HepG2 (cell line): ENCODE measurements around the gene ARHGAP29. TPM values are rescaled to one million over a fixed set of nuclear protein-coding genes. Genes with fewer than 3 reads are reported as not detected.

Experiments
- ATAC-seq: fragments of 200-7000 bp; cut with Tn5 transposase; 3 replicates; pipeline ENCODE4 v1.9.1; 2020; ENCODE audit warnings: mild to moderate bottlenecking, moderate library complexity
- BruUV-seq: library from RNA; stranded (reverse); fragments of 400-500 nt; replicated peaks from 2 replicates; lab custom pipeline; 2021; lab: Mats Ljungman, UMichigan
- CTCF ChIA-PET: fragments of 300-600 bp; formaldehyde crosslinking; extraction: SDS; loops from one replicate; lab custom pipeline; 2021; ENCODE audit warnings: low total read pairs, inconsistent platforms, low intra/inter-chr PET ratio; lab: Yijun Ruan, JAX
- POLR2A ChIA-PET: fragments of 350-600 bp; sonication (Branson Sonifier 250); formaldehyde crosslinking; loops from one replicate; lab custom pipeline; 2020; ENCODE audit warnings: antibody characterized with exemption, inconsistent platforms; lab: Yijun Ruan, JAX
- DNase-seq: peaks from one replicate; pipeline ENCODE4 v3.0.0-alpha.2; 2015; ENCODE audit warnings: low spot score
- FAIRE-seq: peaks from 3 replicates; lab custom pipeline; 2011; peaks lifted over from hg19 to GRCh38; lab: Jason Lieb, UNC
- H2AFZ ChIP-seq: one replicate; pipeline ENCODE4 v1.6.1; 2011; ENCODE audit warnings: low read length, inconsistent platforms
- H3K27ac ChIP-seq: fragments of 300-600 bp; 3 replicates; pipeline ENCODE4 v1.8.0; 2011; ENCODE audit warnings: mixed run types, mild to moderate bottlenecking, mixed read lengths, low read length, inconsistent platforms; ENCODE audit not compliant: insufficient read depth; ENCODE audit errors: extremely low read length
- H3K27me3 ChIP-seq, 2 experiments: fragments of 200-600 bp in 1 of 2; 2 replicates in 1 of 2; 3 replicates in 1 of 2; pipeline versions ENCODE4 v1.6.0 to v1.8.0; 2011; ENCODE audit warnings: low read length in 2 of 2, mild to moderate bottlenecking in 2 of 2, moderate library complexity in 2 of 2, inconsistent platforms in 1 of 2; ENCODE audit not compliant: insufficient read depth in 2 of 2, control insufficient read depth in 1 of 2
- H3K36me3 ChIP-seq, 2 experiments: fragments of 200-600 bp in 1 of 2; replicated peaks in 1 of 2; 2 replicates in 1 of 2; 3 replicates in 1 of 2; pipeline versions ENCODE4 v1.5.1 to v1.8.0; 2011; ENCODE audit warnings: low read length in 2 of 2, inconsistent platforms in 1 of 2; ENCODE audit not compliant: insufficient read depth in 2 of 2, control insufficient read depth in 1 of 2
- H3K4me1 ChIP-seq: 2 replicates; pipeline ENCODE4 v1.5.1; 2012; ENCODE audit warnings: low read length, inconsistent platforms; ENCODE audit not compliant: insufficient read depth
- H3K4me2 ChIP-seq: 2 replicates; pipeline ENCODE4 v1.6.0; 2011; ENCODE audit warnings: low read depth, low read length, inconsistent platforms
- H3K4me3 ChIP-seq, 3 experiments: fragments of 200-600 bp in 1 of 3; sonication (generic), shearing (Covaris generic) in 1 of 3; replicated peaks in 1 of 3; 2 replicates each; pipeline ENCODE4 v1.5.1; 2011 to 2016; ENCODE audit warnings: low read length in 3 of 3, inconsistent platforms in 2 of 3, low read depth in 2 of 3, mild to moderate bottlenecking in 2 of 3, control low read depth in 1 of 3, mixed read lengths in 1 of 3; ENCODE audit not compliant: insufficient read depth in 1 of 3
- H3K79me2 ChIP-seq: one replicate; pipeline ENCODE4 v1.6.1; 2011; ENCODE audit warnings: low read length, inconsistent platforms; ENCODE audit not compliant: insufficient read depth
- H3K9ac ChIP-seq: 2 replicates; pipeline ENCODE4 v1.6.0; 2011; ENCODE audit warnings: mild to moderate bottlenecking, low read depth, low read length, inconsistent platforms; ENCODE audit not compliant: insufficient read depth
- H3K9me3 ChIP-seq: 2 replicates; pipeline ENCODE4 v1.5.1; 2012; ENCODE audit warnings: mild to moderate bottlenecking, low read length
- H4K20me1 ChIP-seq: 2 replicates; pipeline ENCODE4 v1.6.0; 2011; ENCODE audit warnings: inconsistent platforms, mild to moderate bottlenecking, low read length, moderate library complexity; ENCODE audit not compliant: insufficient read depth
- CBX5 ChIP-seq: sonication (generic); formaldehyde crosslinking; IDR thresholded peaks from 2 replicates; pipeline ENCODE4 v1.4.0; 2020; ENCODE audit warnings: missing genetic modification reagents, borderline replicate concordance
- FOSL1 ChIP-seq: sonication (generic); formaldehyde crosslinking; IDR thresholded peaks from 2 replicates; pipeline ENCODE4 v1.9.0; 2021; ENCODE audit warnings: missing genetic modification reagents, borderline replicate concordance
- RERE ChIP-seq: IDR thresholded peaks from 2 replicates; pipeline ENCODE4 v1.6.1; 2016; ENCODE audit warnings: low read depth, missing genetic modification reagents, missing compliant biosample characterization
- RNF219 ChIP-seq: sonication (generic); formaldehyde crosslinking; IDR thresholded peaks from 2 replicates; pipeline ENCODE4 v1.5.0; 2020; ENCODE audit warnings: mild to moderate bottlenecking, missing genetic modification reagents
- ZEB1 ChIP-seq: IDR thresholded peaks from 2 replicates; pipeline ENCODE4 v1.6.1; 2012; ENCODE audit warnings: mild to moderate bottlenecking, low read depth, inconsistent platforms; ENCODE audit not compliant: insufficient replicate concordance
- ZNF646 ChIP-seq: sonication (generic); formaldehyde crosslinking; IDR thresholded peaks from 2 replicates; pipeline ENCODE4 v1.9.0; 2021; ENCODE audit warnings: mild to moderate bottlenecking, missing genetic modification reagents
- ZNF883 ChIP-seq: sonication (generic); formaldehyde crosslinking; IDR thresholded peaks from 2 replicates; pipeline ENCODE4 v1.5.1; 2020; ENCODE audit warnings: mild to moderate bottlenecking, missing genetic modification reagents; ENCODE audit errors: not compliant biosample characterization
- WGBS: methylation state at CpG from one replicate; pipeline ENCODE4 v1.1.6; 2017; ENCODE audit warnings: low lambda C conversion rate; 5-methylcytosine and 5-hydroxymethylcytosine counted together
- in situ Hi-C: cut with HindIII; loops from 2 replicates; pipeline ENCODE4 v1.10.0; 2017; ENCODE audit warnings: low pct_unique_long_range_greater_than_20kb; ENCODE audit not compliant: extremely low pct_ligation_motif_present
- intact Hi-C: fragments of 100-400 bp; cut with micrococcal nuclease; formaldehyde crosslinking; loops from one replicate; pipeline ENCODE4 v1.10.0; 2022; ENCODE audit not compliant: unreplicated experiment
- polyA plus RNA-seq, 8 experiments: library from polyadenylated mRNA; depleted of rRNA in 3 of 8; stranded (reverse) in 7 of 8; unstranded in 1 of 8; fragments of >200 nt; fragmentation: Illumina TruSeq in 4 of 8; extraction: Trizol in 4 of 8; gene quantifications; 2 replicates each; pipeline versions ENCODE4 v1.2.1 to v1.2.3, GENCODE V29; 2011 to 2016; ENCODE audit warnings: low read depth in 4 of 8, missing spikeins in 1 of 8, mixed read lengths in 1 of 8; ENCODE audit not compliant: insufficient read depth in 1 of 8
- total RNA-seq, 5 experiments: library from RNA; depleted of rRNA; stranded (reverse); fragments of >200 nt; fragmentation: Illumina TruSeq; extraction: Trizol; gene quantifications; 2 replicates each; pipeline ENCODE4 v1.2.3, GENCODE V29; 2016; ENCODE audit warnings: low read depth in 1 of 5

The ARHGAP29 gene
- total and polyA plus RNA-seq, 2 of the 13 experiments (the other 11 are each of a cell fraction or from before 2014, with no cell fraction given): 12.8 to 18.3 TPM

GRCh38 chr1:94281361-94282142, 44.2 kb upstream of the ARHGAP29 start (continued):
- TF ChIP-seq RERE: no peak
- no peak for TF ChIP-seq FOSL1 (CRISPR knock-in tag)
- TF ChIP-seq ZNF883 (CRISPR knock-in tag): no peak
- TF ChIP-seq, all 625 proteins: peak for 0

DNA sequence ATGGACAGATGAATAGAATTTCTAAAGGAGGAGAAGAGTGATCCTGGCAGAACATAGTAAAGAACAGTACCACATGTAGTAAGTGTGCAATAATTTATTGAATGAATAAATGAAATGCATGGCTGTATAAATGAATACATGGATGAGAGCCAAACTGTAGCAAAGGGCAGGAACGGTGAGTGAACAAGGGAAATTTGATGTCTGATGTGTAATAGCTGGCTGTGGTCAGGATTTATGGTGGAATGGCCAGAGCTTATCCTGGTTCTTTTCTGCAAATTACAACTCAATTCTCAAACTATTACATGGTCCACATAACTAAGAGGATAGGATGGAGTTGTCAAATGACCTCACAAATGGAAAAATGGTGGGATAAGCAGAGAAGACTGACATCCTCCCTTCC, 43.2 kb upstream of the ARHGAP29 start:
- 64% methylated on average over 1 of the region's 1 CpG for WGBS
- ATAC-seq: no peak
- intact Hi-C loops: no loop called here
- Histone ChIP-seq H2AFZ (no peak overlapping the region), H3K4me2 (no peak overlapping the region), H3K27ac (no peak overlapping the region), H3K79me2 (no peaks in the 10 kb centered on the region), H3K9me3 (no peaks in the 10 kb centered on the region), H3K9ac (no peak overlapping the region), H3K27me3 (no peaks in the 10 kb centered on the region), H3K36me3 (no peaks in the 10 kb centered on the region), H4K20me1 (no peaks in the 10 kb centered on the region), H3K4me1 (peaks cover 23% of the 10 kb centered on the region), H3K4me3 (no peak overlapping the region)
- in situ Hi-C loops: no loop called here
- no peak for DNase-seq
- ChIA-PET CTCF (no interaction called here), POLR2A (no interaction called here)
- no TSS peak for BruUV-seq
- no peak for FAIRE-seq
- TF ChIP-seq ZNF646 (no peak), ZEB1 (no peak), CBX5 (CRISPR knock-in tag) (no peak), RNF219 (CRISPR knock-in tag) (no peak)
